HG02642 (cell line): ENCODE results near the gene GPD1L.

ENCODE experiments used
- ATAC-seq: cut with Tn5 transposase; IDR thresholded peaks from one replicate; pipeline ENCODE4 v1.9.1; 2021; ENCODE audit warnings: mild to moderate bottlenecking; ENCODE audit not compliant: unreplicated experiment, poor library complexity

Gene GPD1L

GRCh38 chr3:32216172-32216783, 109.9 kb downstream of the GPD1L start:
- ATAC-seq: no peak

DNA sequence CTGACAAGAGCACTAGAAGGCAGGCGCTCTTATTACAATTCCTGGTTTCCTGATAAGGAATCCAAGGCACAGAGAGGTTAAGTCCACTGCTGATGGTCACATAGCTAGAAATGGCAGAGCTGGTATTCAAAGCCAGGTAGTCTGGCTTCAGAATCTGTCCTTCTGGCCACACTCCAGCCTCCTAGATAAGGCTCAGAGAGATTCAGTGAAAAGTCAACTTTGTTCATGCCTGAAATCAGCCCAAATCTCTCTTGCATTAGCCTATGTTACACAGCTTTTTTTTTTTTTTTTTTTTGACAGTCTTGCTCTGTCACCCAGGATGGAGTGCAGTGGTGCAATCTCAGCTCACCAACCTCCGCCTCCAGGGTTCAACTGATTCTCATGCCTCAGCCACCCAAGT, 110.9 kb downstream of the GPD1L start:
- no peak for ATAC-seq
